Spleen (tissue), 11 donors: ENCODE results near the gene OR10H4. TPM values are rescaled to one million over a fixed set of nuclear protein-coding genes. Genes with fewer than 3 reads are reported as not detected.

ENCODE experiments used
- DNase-seq: peaks from one replicate; pipeline ENCODE4 v3.0.0-alpha.2; 2020
- H3K27ac ChIP-seq, 8 donors: fragments of 200-600 bp; sonication (generic) in 7 of 8; 1 replicate in 4 of 8; 2 replicates in 4 of 8; pipeline versions ENCODE4 v1.5.0 to v1.8.0; 2016 to 2021; ENCODE audit warnings: inconsistent platforms in 4 of 8, mild to moderate bottlenecking in 4 of 8, moderate library complexity in 1 of 8
- H3K27me3 ChIP-seq, 7 donors: fragments of 200-600 bp; sonication (generic) in 6 of 7; replicated peaks in 1 of 7; 1 replicate in 4 of 7; 2 replicates in 3 of 7; pipeline versions ENCODE4 v1.5.0 to v1.8.0; 2016 to 2021; ENCODE audit warnings: inconsistent platforms in 3 of 7, mild to moderate bottlenecking in 1 of 7
- H3K36me3 ChIP-seq, 6 donors: fragments of 200-600 bp; sonication (generic) in 5 of 6; 1 replicate in 4 of 6; 2 replicates in 2 of 6; pipeline versions ENCODE4 v1.5.0 to v1.8.0; 2016 to 2021; ENCODE audit warnings: inconsistent platforms in 2 of 6
- H3K4me1 ChIP-seq, 6 donors: fragments of 200-600 bp; sonication (generic) in 5 of 6; 1 replicate in 3 of 6; 2 replicates in 3 of 6; pipeline versions ENCODE4 v1.5.0 to v1.8.0; 2016 to 2021; ENCODE audit warnings: inconsistent platforms in 3 of 6
- H3K4me3 ChIP-seq, 8 donors: fragments of 200-600 bp; sonication (generic) in 7 of 8; 1 replicate in 4 of 8; 2 replicates in 4 of 8; pipeline versions ENCODE4 v1.5.0 to v1.8.0; 2016 to 2021; ENCODE audit warnings: inconsistent platforms in 4 of 8, mild to moderate bottlenecking in 4 of 8, moderate library complexity in 2 of 8
- H3K9me3 ChIP-seq, 8 donors: fragments of 200-600 bp; sonication (generic) in 7 of 8; 1 replicate in 4 of 8; 2 replicates in 4 of 8; pipeline versions ENCODE4 v1.5.0 to v1.8.0; 2016 to 2021; ENCODE audit warnings: inconsistent platforms in 4 of 8
- POLR2A ChIP-seq, 3 donors: fragments of 450-650 bp; IDR thresholded peaks; one replicate each; pipeline ENCODE4 v1.5.1; 2017; ENCODE audit warnings: antibody characterized with exemption in 3 of 3, mild to moderate bottlenecking in 1 of 3
- POLR2AphosphoS5 ChIP-seq, 3 donors: sonication (generic); formaldehyde crosslinking; IDR thresholded peaks; one replicate each; pipeline ENCODE4 v1.5.1; 2017; ENCODE audit warnings: antibody characterized with exemption in 3 of 3
- WGBS, 5 donors: extraction: QIAGEN DNeasy Blood & Tissue Kit in 3 of 5; methylation state at CpG; one replicate each; pipeline versions ENCODE4 v1.1.5 to v1.1.7; 2013 to 2018; 5-methylcytosine and 5-hydroxymethylcytosine counted together
- intact Hi-C: fragments of 100-400 bp; cut with DNase I; formaldehyde crosslinking; loops from one replicate; pipeline ENCODE4 v1.15.0; 2023; ENCODE audit warnings: low total_unique reads
- polyA plus RNA-seq, 3 donors: library from polyadenylated mRNA; stranded (reverse); fragments of 200-250 nt; gene quantifications; one replicate each; pipeline ENCODE4 v1.2.1, GENCODE V29; 2013
- total RNA-seq, 7 donors: library from RNA; depleted of rRNA in 3 of 7; stranded (reverse); fragments of >200 nt in 3 of 7; fragmentation: NEBNext Ultra II Directional in 4 of 7; extraction: Animal tissue kit (Norgen Biotek cat#: 25700) in 4 of 7; gene quantifications; one replicate each; pipeline versions ENCODE4 v1.1.0 to v1.2.1, GENCODE V29; 2016 to 2021
- TF ChIP-seq, protein P1 (sequence below), 11 experiments: fragments of 200-600 bp in 7 of 11; fragments of 450-650 bp in 4 of 11; sonication (generic) in 4 of 11; IDR thresholded peaks in 8 of 11; conservative IDR thresholded peaks in 3 of 11; 1 replicate in 7 of 11; 2 replicates in 4 of 11; pipeline versions ENCODE4 v1.4.0 to v1.8.0; 2016 to 2021; ENCODE audit warnings: antibody characterized with exemption in 11 of 11, inconsistent platforms in 4 of 11, mild to moderate bottlenecking in 1 of 11
- donor health status: healthy with polysubstance abuse.
- donor health status: DM: no; HTN: no; CAD: no; lungs with moderate emphysema.
- donor health status: DM: no; HTN: no; CAD: no.
- donor health status: Bipolar disorder and iron deficiency.
- donor health status: healthy.
- donor health status: DM: no; HTN: no; CAD: no.
- donor health status: DM: yes; HTN: yes; CAD: no.

OR10H4 gene
- total and polyA plus RNA-seq, 10 donors, result not detected

DNA sequence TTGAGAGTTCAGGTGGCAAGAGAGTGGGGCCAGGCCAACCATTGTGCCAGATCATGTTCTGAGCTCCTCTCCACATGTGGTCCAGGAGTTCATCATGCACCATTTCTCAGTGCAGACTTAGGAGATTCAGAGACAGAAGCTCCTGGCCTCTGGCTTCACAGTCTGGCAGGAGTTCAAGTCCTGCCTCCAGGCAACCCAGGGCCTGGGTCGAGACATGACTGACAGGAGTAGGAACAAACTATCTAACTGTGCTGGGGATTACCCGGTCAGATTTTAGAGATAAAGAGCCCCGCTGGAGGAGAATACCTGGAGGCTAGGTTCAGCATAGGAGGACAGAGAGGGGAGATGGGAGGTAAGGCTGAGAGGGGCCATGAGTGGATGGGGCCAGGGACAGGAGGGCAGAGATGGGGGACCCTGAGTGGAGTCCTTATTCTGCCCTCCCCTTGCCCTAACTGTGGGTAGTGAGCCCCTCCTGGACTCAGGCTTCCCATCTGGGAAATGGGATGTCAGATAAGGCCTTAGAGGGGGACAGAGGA lies 13.6 kb upstream of the OR10H4 start:
- no peak overlapping the region for H3K4me3 ChIP-seq
- H3K36me3 ChIP-seq, result no peaks in the 10 kb centered on the region
- 48 to 84% (median 55%) methylated on average over 3 of the region's 3 CpGs for WGBS, 5 donors
- H3K27ac ChIP-seq, result peak overlapping the region in 2 of 8 donors; percentile 62 to 63
- H3K9me3 ChIP-seq, result peaks cover 0 to 19% (median 6%) of the 10 kb centered on the region in 8 donors
- H3K4me1 ChIP-seq, result peaks cover 0 to 8% (median 1%) of the 10 kb centered on the region in 6 donors
- H3K27me3 ChIP-seq, result peaks cover 0 to 22% (median 4%) of the 10 kb centered on the region in 7 donors
- no peak for TF ChIP-seq POLR2AphosphoS5 (IDR thresholded peaks at IDR 0.05)
- TF ChIP-seq, protein P1, sequence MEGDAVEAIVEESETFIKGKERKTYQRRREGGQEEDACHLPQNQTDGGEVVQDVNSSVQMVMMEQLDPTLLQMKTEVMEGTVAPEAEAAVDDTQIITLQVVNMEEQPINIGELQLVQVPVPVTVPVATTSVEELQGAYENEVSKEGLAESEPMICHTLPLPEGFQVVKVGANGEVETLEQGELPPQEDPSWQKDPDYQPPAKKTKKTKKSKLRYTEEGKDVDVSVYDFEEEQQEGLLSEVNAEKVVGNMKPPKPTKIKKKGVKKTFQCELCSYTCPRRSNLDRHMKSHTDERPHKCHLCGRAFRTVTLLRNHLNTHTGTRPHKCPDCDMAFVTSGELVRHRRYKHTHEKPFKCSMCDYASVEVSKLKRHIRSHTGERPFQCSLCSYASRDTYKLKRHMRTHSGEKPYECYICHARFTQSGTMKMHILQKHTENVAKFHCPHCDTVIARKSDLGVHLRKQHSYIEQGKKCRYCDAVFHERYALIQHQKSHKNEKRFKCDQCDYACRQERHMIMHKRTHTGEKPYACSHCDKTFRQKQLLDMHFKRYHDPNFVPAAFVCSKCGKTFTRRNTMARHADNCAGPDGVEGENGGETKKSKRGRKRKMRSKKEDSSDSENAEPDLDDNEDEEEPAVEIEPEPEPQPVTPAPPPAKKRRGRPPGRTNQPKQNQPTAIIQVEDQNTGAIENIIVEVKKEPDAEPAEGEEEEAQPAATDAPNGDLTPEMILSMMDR (IDR thresholded peaks at IDR 0.05 in 8 of 11, conservative IDR thresholded peaks at IDR 0.05 in 3 of 11), result no peak
- TF ChIP-seq POLR2A (IDR thresholded peaks at IDR 0.05), result no peak
- intact Hi-C loops, result no loop called here
- DNase-seq, result no peak

DNA sequence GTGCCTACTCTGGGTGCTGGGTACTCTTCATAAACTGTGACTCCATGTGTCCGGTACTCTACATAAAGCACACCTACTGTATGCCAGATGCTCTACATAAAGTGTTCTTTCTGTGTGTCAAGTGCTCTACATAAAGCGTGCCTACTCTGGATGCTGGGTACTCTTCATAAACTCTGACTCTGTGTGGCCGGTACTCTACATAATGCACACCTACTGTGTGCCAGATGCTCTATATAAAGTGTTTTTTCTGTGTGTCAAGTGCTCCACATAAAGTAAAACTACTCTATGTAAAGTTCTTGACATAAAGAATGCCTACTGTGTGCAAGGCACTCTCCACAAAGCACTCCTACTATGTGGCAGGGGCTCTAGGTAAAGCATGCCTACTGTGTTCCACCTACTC lies 12.6 kb upstream of the OR10H4 start:
- TF ChIP-seq POLR2AphosphoS5 (IDR thresholded peaks at IDR 0.05) (no peak), POLR2A (IDR thresholded peaks at IDR 0.05) (no peak)
- TF ChIP-seq, protein P1 (IDR thresholded peaks at IDR 0.05 in 8 of 11, conservative IDR thresholded peaks at IDR 0.05 in 3 of 11), result no peak
- peaks cover 0 to 8% (median 1%) of the 10 kb centered on the region in 6 donors for H3K4me1 ChIP-seq
- no peak for DNase-seq
- peaks cover 0 to 15% (median 4%) of the 10 kb centered on the region in 7 donors for H3K27me3 ChIP-seq
- WGBS, 5 donors, result 71 to 84% (median 79%) methylated on average over 3 of the region's 3 CpGs
- peaks cover 0 to 19% (median 6%) of the 10 kb centered on the region in 8 donors for H3K9me3 ChIP-seq
- no peak overlapping the region for H3K4me3 ChIP-seq
- intact Hi-C loops, result no loop called here
- H3K36me3 ChIP-seq, result no peaks in the 10 kb centered on the region
- no peak overlapping the region for H3K27ac ChIP-seq

DNA sequence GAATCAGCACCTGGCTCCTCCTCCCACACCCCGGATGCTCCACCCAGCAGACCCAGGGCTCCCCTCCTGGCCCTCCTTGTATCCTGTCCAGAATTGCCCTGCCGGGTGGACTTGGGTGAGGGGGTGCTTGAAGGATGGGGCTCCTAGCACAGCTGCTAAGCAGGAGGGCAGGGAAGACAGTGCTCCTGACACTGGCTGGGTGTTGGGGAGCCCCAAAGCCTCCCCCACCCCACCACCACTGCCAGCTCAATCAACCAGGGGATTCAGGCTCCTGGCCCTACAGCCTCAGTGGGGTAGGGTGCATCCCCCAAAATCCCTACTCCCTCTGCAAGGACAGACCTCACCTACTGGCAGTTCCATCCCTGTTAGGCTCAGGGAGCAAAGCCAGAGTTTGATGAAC lies 11.9 kb upstream of the OR10H4 start:
- intact Hi-C loops, result no loop called here

DNA sequence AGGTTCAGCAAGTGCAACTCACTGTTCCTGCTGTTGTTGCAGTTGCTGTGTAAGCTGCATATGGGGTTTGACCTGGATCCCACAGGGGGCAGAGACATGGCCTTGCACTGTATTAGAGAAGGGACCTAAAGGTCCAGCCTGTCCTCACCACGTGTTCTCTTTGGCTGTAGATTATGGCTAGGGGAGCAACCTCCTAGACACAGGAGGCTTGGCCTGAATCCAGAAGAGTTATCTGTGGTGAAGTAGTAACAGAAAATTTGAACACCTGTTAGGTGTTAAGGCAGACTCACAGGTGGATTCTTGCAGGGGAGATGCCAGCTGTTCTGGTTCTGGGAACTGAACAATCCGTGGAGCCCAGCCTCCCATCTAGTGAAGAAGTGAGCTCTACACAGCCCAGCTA lies 11.0 kb upstream of the OR10H4 start:
- Histone ChIP-seq H3K4me3 (no peak overlapping the region), H3K27me3 (peaks cover 0 to 20% (median 3%) of the 10 kb centered on the region in 7 donors), H3K36me3 (no peaks in the 10 kb centered on the region), H3K27ac (no peak overlapping the region), H3K9me3 (peaks cover 0 to 19% (median 6%) of the 10 kb centered on the region in 8 donors), H3K4me1 (peaks cover 0 to 8% (median 1%) of the 10 kb centered on the region in 6 donors)
- no peak for DNase-seq
- TF ChIP-seq POLR2AphosphoS5 (IDR thresholded peaks at IDR 0.05) (no peak), POLR2A (IDR thresholded peaks at IDR 0.05) (no peak)
- TF ChIP-seq, protein P1 (IDR thresholded peaks at IDR 0.05 in 8 of 11, conservative IDR thresholded peaks at IDR 0.05 in 3 of 11), result no peak
- 48 to 70% (median 63%) methylated on average over 2 of the region's 2 CpGs for WGBS, 5 donors
- intact Hi-C loops, result no loop called here

More for the DNA sequence above, 11.9 kb upstream of the OR10H4 start:
- 40 to 93% (median 86%) methylated on average over 1 to 2 of the region's 2 CpGs for WGBS, 5 donors
- Histone ChIP-seq H3K9me3 (peaks cover 0 to 19% (median 6%) of the 10 kb centered on the region in 8 donors), H3K4me1 (peaks cover 0 to 8% (median 1%) of the 10 kb centered on the region in 6 donors), H3K27ac (no peak overlapping the region), H3K27me3 (peaks cover 0 to 15% (median 3%) of the 10 kb centered on the region in 7 donors), H3K4me3 (no peak overlapping the region), H3K36me3 (no peaks in the 10 kb centered on the region)
- DNase-seq, result no peak
- TF ChIP-seq, protein P1 (IDR thresholded peaks at IDR 0.05 in 8 of 11, conservative IDR thresholded peaks at IDR 0.05 in 3 of 11), result no peak
- TF ChIP-seq POLR2AphosphoS5 (IDR thresholded peaks at IDR 0.05) (no peak), POLR2A (IDR thresholded peaks at IDR 0.05) (no peak)
